HG02852 (cell line): ENCODE results near the gene WLS.
A peak's percentile ranks its signal among the peaks of the same experiment; 100 is the strongest.
"Not testable (repeated sequence)": the region's sequence is repeated elsewhere in the genome, so short reads cannot be mapped to it uniquely, and the experiment has no call there.

Source experiments
- ATAC-seq: cut with Tn5 transposase; IDR thresholded peaks from one replicate; pipeline ENCODE4 v1.9.1; 2021; ENCODE audit warnings: mild to moderate bottlenecking, moderate library complexity; ENCODE audit not compliant: unreplicated experiment

WLS gene

DNA sequence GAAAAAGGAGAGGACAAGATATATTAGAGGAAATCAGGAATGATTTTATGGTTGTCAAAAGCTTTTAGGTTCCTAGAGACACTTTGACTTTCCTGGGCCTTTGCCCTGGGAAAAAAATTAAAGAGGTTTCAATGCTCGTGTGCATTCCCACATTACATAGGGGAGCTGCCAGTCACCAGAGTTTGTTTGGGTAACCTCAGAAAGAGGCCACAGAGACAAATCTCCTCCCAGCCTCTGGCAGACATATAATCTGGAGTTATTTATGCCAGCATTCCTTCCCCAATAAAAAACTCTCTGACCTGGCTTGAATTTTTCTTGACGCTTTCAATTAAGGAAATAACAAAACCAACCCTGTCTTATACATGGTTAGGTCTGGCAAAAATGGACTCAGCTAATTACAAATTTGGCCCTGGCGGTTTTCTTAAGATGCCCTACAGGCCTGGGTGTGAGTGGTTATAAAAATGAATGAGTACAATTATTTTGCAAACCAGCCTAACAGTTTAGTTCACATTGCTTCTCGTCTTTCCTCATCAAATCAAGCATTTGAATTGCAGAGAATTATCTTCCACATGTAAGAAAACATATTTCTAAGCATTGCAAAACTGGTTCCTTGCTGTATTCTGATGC is 63.7 kb downstream of the WLS start:
- ATAC-seq, result no peak

DNA sequence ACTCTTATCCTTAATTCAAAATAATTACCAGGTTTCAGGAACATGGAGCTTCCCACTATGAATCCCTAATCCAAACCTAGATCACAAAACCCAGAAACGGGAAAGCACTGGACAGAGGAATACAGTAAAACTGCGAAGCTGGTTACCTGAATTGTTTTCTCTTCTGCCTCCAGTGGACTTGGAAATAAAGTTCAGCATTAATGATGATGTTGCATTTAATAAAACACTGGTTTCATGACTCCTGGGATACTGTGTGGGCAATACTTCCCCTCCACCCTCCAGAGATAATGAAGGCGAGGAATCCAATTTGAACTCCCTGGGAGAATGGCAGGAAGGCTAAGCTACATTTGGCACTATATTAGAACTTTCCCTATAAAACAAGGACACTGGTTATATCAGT is 65.1 kb downstream of the WLS start:
- ATAC-seq, result no peak

DNA sequence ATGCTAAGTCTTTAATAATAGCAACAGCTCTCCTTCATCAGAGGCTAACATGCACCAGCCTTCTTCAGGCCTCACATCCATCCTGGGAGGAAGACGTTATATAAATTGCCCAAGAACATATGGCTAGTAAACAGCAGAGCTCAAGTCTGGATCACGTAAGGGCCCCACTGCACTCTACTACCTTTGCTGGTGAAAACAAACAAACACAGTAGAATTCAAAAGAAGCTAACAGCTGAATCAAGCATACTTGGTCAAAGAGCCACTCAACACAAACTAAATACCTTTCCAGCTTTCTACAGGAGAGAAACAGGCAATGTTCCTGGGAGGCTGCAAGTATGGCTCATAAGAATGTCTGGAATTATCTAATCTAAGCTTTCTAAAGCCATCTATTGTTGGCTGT is 66.0 kb downstream of the WLS start:
- no peak for ATAC-seq

DNA sequence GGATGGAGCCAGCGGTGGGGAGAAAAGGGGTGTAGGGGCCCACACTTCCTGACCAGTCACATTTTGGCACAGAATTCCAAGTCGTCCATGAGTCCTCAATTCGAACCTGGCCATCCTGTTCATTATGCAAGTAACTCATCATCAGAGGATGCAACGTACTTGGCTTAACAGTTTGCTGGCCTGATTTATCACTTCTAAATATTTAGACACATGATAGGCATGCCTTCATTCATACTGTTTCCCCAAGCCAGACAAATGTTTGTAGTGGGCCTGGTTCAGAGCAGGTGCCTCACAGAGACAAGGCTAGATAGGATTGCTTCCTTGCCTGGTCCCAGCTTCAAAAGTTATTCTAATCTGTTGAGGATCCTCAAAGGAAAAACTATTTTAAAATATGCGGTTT is 66.7 kb downstream of the WLS start:
- ATAC-seq, result no peak

DNA sequence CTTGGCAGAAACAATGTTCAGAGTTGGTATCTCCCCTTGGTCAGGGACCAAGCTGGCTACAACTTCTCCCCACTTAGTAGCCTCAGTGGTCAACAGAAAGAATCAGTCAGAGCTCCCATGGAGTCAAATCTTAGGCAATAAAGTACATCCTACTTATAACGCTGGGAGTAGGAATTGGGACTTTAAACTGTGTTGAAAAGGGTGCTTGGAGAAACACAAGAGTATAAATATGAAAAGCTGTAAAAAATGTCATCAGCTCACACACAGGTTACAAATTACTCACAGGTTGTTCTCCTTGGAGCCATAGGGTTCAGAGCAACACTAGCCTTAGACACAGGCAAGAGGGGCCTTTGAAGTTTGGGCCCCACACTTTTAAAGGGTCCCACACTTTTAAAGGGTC is 67.4 kb downstream of the WLS start:
- ATAC-seq, result no peak

DNA sequence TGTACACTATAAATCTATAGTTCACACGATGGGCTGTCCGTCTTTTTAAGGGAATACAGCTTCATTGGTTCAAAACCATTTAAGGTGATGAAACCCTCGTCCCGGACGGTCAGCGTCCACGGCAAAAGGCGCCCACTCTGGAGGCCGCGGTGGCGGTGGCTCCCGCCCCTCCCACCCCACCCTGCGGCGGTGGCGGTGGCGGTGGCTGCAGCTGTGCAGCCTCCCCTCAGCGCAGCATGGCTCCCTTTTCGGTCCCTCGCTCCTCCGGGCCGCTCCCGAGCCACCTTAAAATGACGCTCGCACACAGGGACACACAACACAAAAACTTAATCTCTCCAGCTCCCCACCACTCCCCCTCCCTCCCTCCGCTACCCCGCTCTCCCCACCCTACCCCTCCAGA is 69.1 kb downstream of the WLS start:
- no peak for ATAC-seq

DNA sequence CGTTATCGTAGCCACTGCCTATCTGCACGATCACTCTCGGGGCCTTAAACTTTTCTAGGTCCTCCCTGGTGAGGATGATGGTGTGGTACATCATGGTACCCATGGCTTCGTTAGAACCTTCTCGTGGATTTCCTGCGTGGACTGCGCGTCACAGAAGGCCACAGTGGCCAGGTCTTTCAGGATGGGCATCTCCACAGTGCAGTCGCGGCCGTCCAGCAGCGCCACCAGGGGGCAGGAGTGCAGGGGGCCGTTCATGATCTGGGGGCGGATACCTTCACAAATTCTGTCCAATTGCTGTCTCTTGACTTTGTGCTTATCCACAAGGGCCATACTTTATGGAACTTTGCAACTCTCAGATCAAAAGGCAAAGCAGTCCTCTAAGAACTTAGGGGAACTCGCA is 69.6 kb downstream of the WLS start:
- no peak for ATAC-seq

DNA sequence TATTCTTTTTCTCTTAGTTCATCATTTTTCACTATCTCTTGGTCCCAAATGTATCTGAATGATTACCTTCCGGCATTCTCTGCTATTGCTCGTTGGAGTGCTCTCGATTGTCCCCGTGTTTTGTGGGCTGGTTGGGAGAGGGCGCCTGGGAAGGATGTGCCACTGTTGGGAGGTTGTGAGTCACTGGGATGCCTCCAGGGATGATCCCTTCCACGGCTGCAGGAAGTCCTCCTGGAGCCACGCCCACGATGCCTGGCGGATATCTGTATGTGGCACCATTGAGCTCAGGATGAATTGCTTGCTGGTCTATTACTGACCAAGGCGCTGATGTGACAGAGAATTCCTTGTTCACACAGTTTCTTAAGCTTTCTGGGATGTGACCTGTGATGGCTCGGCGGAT is 70.7 kb downstream of the WLS start:
- not testable (repeated sequence) for ATAC-seq

DNA sequence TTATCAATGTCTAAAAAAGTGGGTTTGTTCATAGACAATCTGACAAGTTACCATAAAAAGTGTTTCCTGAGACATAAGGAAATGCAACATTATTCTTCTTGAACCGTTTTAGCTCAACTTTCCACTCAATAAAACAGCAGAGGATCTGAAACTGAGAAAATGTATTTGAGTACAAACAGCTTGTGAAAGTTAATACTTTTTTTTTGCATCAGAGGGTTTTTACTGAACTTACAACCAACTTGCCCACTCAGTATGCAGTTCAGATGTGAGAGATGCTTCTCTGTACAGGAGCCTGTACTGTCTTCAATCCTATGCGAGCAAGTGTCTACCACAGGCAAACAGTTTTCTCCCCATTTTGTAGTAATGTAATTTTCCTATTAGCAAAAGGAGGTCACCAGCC is 71.4 kb downstream of the WLS start:
- ATAC-seq, result peak; percentile 96

DNA sequence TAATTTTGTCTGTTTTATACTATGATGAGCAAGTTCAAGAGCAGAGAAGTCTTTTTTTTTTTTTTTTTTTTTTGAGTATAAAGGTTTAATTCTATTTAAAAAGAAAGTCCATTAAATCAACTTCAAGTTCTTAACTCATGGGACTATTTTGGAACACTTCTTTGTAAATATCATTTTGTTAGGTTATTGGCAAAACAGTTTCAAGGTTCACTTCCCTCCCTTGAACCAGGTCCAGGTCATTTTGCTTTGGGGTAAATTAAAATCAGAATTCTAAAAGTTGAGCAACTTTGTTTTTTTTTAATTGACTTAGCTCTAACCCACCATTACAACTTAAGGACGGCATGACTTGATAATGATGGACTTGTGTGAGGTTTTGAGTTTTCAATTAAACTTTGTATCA is 72.3 kb downstream of the WLS start:
- no peak for ATAC-seq

DNA sequence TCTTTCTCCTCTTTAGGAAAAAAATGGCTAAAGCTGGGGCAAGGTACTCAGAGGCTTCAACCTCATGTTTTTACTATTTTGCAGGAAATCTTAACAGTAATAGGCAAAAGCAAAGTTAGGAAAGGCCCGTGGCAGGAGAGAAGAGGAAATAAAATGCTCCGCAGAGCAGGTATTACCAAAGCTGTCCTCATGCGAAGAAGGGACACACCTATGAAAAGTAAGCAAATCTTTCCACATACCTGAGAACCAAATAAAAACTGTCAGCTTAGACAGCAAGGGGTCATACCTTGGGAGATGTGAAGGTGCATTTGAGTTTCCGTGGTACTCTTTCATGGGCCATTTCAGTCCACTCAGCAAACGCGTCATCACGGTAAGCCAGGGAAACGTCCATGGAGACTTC is 73.5 kb downstream of the WLS start:
- ATAC-seq, result no peak

DNA sequence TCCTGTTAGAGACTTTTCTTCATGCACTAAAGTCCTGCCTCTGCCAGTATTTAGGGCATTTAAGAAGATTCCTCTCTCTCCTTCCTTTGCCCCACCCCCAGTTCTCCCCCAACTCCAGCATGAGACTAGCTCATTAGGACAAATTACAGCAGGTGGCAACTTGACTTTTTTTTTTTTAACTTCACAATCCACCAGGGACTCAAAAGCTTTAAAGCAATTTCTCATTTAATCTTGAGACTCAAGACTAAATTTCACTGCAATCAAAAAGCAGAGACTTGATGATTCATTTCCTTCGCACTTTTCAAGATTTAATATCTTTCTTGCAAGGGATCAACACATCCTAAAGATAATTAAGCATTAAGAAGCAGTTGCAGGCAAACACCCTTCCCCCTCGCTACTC is 74.9 kb downstream of the WLS start:
- ATAC-seq, result no peak

DNA sequence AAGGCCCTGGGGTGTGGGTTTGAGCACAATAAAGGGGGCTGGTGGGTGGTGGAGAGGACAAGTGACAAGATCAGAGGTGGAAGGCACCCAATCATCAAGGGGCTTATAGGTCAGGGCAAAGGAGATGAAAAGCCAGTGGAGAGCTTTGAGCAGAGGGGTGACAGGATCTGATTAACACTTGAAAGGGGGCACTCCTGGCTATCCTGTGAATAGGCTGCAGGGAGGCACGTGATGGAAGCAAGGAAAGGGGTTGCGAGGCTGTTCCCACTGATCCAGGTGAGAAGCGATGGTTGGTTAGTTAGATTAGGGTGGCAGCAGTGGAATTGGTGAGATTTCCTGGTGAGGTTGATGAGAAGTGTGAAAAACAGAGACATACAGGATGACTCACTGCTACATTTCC is 80.6 kb downstream of the WLS start:
- ATAC-seq, result no peak

DNA sequence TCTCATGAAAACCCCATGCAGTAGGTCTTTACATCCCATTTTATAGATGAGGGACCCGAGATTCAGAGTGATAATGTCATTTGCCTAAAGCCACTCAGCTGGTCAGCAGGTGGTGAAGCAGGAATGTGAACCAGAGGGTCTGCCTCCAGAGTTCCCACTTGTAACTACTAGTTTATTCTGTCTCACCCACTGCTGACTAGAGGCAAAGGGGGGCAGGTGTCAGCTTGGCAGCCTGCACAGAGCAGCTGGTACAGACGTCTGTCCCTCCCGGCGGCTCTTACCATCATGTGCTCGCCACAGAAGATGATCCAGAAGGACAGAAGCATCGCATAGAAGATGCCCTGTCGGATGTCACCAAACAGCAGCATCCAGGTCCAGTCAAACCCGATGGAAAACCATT is 82.4 kb downstream of the WLS start:
- no peak for ATAC-seq

DNA sequence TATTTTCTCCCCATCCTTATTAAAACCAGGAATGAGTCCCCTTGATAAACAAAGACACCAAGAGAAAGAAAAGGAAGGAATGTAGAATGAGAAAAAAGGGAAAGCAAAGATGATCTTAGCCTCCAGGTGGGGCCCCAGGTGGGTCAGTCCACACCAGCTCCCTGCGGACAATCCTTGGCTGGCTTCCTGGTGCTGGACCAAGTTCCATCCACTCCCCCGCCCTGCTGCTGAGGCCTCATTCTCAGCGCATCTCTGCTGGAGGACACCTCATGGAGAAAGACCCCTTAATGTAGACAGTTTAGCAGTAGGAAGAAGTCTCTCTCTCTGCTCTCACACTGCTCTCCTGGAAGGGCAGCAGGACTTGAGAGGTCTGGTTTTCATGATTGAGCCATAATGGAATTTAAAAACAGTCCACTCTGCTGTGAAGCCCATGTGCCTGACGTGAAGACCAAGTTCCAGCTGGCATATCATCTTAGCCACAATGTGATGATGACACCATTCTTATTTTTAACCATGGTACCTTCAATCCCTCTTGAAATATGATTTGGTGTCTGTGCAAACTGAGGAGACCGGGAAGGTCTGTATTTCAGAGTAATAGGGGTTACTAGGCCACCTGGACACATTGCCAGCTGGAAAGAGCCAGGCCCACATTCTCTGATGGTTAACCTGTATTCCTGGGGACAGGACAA is 83.1 kb downstream of the WLS start:
- ATAC-seq, result no peak

DNA sequence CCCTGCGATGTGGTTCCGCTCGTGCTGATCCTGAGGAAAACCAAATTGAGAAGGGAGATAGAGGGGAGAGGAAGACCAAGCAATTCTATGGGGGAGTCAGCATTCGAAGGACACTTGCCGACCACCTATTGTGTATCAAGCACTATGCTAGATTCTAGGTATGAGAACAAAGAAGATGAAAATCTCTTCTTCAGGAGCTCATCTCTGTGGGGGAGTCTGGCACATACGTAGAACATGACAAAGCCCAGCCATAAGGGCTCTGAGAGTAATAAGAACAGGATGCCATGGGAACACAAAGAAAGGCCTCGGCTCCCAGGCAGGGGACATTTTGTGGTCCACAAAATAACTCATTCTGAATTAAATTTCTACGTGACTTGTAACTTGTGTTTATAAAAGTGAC is 83.7 kb downstream of the WLS start:
- ATAC-seq, result no peak

DNA sequence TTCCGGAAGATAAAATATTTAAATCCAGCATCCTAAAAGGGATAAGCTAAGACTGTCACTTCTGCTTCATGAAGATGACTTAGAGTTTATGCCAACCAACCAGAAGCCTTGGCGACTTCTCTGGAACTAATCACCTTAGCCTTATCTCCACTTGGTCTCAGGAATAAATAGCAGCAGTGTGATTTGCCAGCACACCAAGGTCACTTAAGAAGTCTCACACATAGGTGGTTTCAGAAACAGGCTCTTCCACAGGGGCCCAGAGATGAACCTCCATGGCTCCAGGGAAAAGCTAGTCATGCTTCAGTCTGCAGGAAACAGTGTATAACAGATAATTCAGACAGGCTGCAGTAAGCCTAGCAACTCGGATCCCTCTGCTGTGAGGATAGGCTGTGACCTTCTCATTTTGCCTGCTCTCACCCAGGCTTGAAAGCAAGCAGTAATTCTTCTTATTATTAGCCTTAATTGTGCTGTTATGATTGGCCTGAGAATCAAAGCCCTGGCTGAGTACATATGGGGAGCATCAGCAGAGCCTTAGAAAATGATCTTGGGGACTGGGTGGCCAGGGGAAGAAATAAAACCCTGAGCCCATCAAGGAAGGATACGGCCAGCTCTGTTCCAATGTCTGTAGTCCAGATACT is 84.7 kb downstream of the WLS start:
- ATAC-seq, result no peak

DNA sequence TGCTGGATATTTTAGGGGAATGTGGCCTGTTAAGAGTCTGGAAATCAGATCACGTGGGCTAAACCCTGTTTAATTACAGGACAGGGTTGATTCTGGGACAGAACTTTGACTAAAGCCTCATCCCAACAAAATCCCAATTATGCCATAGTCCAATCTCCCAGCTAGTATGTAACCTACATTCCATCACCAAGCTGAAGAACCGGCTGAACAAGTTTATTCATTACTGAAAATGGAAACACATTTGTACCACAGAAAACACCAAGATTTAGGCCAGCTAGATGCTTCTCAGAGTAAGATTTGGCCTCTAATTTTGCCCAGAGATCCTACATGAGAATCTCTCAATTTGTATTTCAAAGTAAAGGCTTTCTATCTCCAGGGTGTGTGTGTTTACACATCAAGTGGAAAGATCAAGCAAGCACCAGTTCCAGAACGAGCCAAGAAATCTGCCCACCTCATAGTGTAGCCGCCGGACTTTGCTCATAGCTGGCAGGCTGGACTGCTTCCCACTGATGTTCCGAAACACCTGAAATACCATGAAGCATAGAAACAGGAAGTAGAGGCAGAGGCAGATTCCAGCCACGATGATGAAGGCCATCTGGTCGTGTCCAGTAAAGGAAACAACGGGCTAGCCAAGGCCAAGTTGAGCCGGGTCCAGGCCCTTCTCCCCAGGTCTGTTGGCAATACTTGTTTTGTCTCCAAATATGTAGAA is 86.8 kb downstream of the WLS start:
- ATAC-seq, result no peak

DNA sequence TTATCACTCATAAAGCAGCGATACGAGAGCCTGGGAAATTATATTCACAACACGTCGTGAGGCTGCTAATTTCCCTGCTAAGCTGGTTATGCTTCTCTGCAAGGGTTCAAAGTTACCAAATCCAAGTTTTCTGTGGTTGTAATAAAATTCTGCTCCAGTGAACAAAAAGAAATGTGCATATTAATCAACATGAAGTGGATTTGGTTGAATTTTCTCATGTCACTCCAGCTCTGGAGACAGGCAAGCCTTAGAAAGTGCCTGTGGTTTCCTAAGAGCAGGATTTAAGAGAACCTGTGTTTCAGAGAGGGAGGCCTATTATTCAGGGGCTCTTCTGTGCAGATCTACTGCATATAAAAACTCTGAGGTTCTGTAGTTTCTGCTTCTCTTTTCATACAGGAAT is 87.5 kb downstream of the WLS start:
- no peak for ATAC-seq

DNA sequence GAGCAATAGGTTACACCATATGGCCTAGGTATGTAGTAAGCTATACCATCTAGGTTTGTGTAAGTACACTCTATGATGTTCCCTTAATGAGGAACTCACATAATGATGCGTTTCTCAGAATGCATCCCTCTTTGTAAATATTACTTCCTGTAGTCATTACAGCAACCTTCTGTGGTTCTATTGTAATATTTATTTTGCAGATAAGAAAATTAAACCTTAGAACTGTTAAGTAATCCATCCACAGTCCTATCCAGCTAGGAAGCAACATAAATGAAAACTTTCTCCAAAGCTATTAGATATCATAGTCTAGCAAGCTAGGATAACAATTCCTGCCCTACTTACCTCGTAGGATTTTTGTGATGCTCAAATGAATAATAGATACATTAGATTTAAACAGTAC is 88.7 kb downstream of the WLS start:
- ATAC-seq, result no peak

DNA sequence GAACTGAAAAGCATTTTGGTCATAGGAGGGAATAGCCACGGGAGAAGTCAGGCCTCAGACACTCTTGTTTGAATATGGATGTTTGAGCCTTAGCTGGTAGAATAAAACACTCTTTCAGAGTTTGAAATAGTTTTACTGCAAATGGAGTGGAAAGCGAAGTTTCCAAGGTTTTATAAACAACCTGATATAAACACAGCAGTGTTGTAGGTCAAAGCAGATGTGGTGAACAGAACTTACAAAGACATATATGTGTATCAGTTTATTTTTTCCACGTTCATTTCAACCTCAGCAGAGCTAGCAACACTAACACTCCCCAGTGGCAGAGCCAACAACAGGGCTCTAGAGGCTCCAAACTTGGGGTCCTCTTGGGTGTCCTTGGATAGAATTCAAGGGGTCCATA is 89.9 kb downstream of the WLS start:
- no peak for ATAC-seq

DNA sequence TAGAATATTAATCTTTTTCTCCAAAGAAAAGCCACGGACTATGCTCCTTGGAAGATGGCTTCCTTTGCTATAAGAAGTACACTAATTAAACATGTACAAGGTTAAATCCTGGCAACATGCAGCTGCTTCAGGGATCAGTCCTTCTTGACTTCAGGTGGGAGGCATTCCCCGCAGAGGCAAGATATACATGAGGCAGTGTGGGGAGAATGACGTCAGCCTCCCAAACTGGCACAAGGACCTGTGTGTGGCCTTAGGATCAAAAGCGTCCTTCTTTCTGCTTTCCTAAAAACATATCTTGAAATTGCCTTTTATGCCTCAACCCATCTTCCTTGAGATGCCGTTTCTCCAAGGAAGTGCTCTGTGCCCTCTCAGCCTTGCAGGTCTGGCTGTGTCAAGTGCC is 90.3 kb downstream of the WLS start:
- no peak for ATAC-seq
